Immature natural killer cell (primary cell): ENCODE measurements around the gene TAL1. TPM values are rescaled to one million over a fixed set of nuclear protein-coding genes. Genes with fewer than 3 reads are reported as not detected.

Experiments used
- DNase-seq, 3 donors: peaks; one replicate each; pipeline ENCODE4 v3.0.0; 2022; ENCODE audit warnings: mixed read lengths in 1 of 3
- H3K27ac Mint-ChIP-seq, 6 donors: one replicate each; pipeline ENCODE4 v1.8.0; 2020; ENCODE audit warnings: mixed read lengths in 6 of 6, mild to moderate bottlenecking in 5 of 6, inconsistent platforms in 4 of 6, moderate library complexity in 3 of 6
- H3K27me3 Mint-ChIP-seq, 3 donors: one replicate each; pipeline ENCODE4 v1.8.0; 2020 to 2021; ENCODE audit warnings: low read depth in 3 of 3, mild to moderate bottlenecking in 3 of 3, mixed read lengths in 3 of 3, moderate library complexity in 3 of 3, inconsistent platforms in 1 of 3
- H3K36me3 Mint-ChIP-seq, 3 donors: one replicate each; pipeline ENCODE4 v1.8.0; 2020; ENCODE audit warnings: mixed read lengths in 3 of 3, inconsistent platforms in 2 of 3, mild to moderate bottlenecking in 2 of 3
- H3K4me1 Mint-ChIP-seq, 2 donors: one replicate each; pipeline ENCODE4 v1.8.0; 2020; ENCODE audit warnings: inconsistent platforms in 2 of 2, mild to moderate bottlenecking in 2 of 2, mixed read lengths in 2 of 2, moderate library complexity in 1 of 2
- H3K4me3 Mint-ChIP-seq, 5 donors: one replicate each; pipeline ENCODE4 v1.8.0; 2020; ENCODE audit warnings: mild to moderate bottlenecking in 5 of 5, mixed read lengths in 5 of 5, inconsistent platforms in 3 of 5, moderate library complexity in 3 of 5
- H3K9me3 Mint-ChIP-seq, 6 donors: one replicate each; pipeline ENCODE4 v1.8.0; 2020; ENCODE audit warnings: mild to moderate bottlenecking in 6 of 6, mixed read lengths in 6 of 6, inconsistent platforms in 4 of 6, moderate library complexity in 3 of 6
- polyA plus RNA-seq, 3 donors: library from polyadenylated mRNA; unstranded; fragments of 300-500 nt; fragmentation: Illumina TruSeq; gene quantifications; one replicate each; pipeline ENCODE4 v1.2.3, GENCODE V29; 2021

TAL1 gene
- polyA plus RNA-seq, 3 donors from 2014 or later = 1.7 TPM; not detected in 2

DNA sequence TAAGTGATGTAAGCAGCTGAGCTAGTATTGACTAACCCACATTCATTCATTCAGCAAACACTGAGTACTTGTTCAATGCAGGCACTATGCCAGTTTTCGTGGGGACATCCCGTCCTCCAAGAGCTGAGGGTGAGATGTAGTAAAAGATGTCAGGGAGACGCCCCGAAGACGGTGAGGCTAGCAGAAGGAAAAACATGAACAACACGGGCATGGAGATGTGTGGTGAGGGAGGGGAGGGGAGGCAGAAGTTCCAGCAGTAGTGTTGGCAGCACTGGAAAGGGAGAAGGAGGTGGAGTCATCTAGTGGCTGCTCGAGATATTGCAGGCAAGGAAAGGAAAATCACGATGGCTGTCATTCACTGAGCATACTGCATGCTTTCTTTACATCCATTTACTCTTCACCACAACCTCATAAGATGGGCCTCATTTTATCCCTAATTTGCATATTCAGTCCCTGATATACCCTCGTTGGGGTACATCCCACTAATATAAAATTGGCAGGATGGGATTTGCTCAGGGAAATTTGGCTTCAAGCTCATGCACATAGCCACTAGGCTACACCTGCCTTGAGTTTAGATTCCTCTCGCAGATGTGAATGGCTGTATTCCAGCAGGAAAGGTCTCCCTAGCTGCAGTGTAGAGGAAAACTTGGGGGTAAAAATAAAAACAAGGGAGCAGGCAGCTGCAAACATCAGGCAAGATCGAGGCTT is 56.6 kb downstream of the TAL1 start:
- peaks cover 11 to 12% of the 10 kb centered on the region in 2 donors for H3K4me1 Mint-ChIP-seq
- no peaks in the 10 kb centered on the region for H3K36me3 Mint-ChIP-seq
- peak in 1 of 3 donors; percentile 20 for DNase-seq
- H3K27me3 Mint-ChIP-seq = peaks cover 9 to 13% (median 11%) of the 10 kb centered on the region in 3 donors
- no peak overlapping the region for H3K27ac Mint-ChIP-seq
- H3K4me3 Mint-ChIP-seq = no peak overlapping the region
- no peaks in the 10 kb centered on the region for H3K9me3 Mint-ChIP-seq

DNA sequence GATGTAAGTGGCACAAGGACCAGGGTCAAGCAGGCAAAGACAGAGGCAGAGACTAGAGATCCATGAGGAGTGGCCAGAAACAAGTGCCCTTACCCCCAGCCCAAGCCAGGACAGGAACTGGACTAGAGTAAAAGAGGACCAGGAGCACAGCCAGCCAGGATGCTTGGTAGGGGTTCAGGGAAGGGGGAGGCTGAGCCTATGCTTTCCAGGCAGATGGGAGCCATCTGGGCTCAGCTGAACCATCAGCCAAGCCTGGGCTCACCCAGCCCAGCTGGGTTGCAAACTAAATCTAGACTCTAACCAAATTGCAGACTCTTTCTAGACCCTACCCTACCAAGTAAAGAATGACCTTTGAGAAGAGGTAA is 57.4 kb downstream of the TAL1 start:
- H3K36me3 Mint-ChIP-seq = no peaks in the 10 kb centered on the region
- H3K9me3 Mint-ChIP-seq = no peaks in the 10 kb centered on the region
- no peak for DNase-seq
- H3K27me3 Mint-ChIP-seq = peaks cover 8 to 11% (median 9%) of the 10 kb centered on the region in 3 donors
- H3K4me1 Mint-ChIP-seq = peaks cover 9 to 11% of the 10 kb centered on the region in 2 donors
- no peak overlapping the region for H3K27ac Mint-ChIP-seq
- H3K4me3 Mint-ChIP-seq = no peak overlapping the region

DNA sequence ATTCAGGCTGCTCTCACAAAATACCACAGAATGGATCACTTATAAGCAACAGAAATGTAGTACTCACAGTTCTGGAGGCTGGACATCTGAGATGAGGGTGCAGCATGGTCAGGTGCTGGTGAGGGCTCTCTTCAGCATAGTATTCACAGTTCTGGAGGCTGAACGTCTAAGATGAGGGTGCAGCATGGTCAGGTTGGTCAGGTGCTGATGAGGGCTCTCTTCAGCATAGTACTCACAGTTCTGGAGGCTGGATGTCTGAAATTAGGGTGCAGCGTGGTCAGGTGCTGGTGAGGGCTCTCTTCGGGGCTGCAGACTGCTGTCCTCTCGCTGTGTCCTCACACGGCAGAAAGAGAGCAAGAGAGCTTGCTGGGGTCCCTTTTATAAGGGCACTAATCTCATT is 59.2 kb downstream of the TAL1 start:
- H3K27me3 Mint-ChIP-seq = peaks cover 1 to 6% (median 3%) of the 10 kb centered on the region in 3 donors
- no peaks in the 10 kb centered on the region for H3K36me3 Mint-ChIP-seq
- peaks cover 0 to 4% of the 10 kb centered on the region in 2 donors for H3K4me1 Mint-ChIP-seq
- H3K4me3 Mint-ChIP-seq = no peak overlapping the region
- H3K9me3 Mint-ChIP-seq = no peaks in the 10 kb centered on the region
- H3K27ac Mint-ChIP-seq = no peak overlapping the region
- DNase-seq = no peak

Other genes starting within 250 kb of the TAL1 start
- not detected for gene CYP4X1, start 208.6 kb downstream of the TAL1 start, polyA plus RNA-seq
- gene CYP4Z1, start 165.0 kb downstream of the TAL1 start, polyA plus RNA-seq = not detected
- not detected for gene CYP4A22, start 94.8 kb downstream of the TAL1 start, polyA plus RNA-seq
- gene PDZK1IP1, start 42.2 kb downstream of the TAL1 start, polyA plus RNA-seq = 1 to 10 TPM in 1 of 3 donors, under 1 TPM in 1, not detected in 1; 0.58 to 7.5 TPM
- gene STIL, start 81.9 kb upstream of the TAL1 start, polyA plus RNA-seq = 1 to 10 TPM in 2 of 3 donors, under 1 TPM in 1; 0.54 to 1.8 (median 1.1) TPM
- gene CMPK1, start 101.6 kb upstream of the TAL1 start, polyA plus RNA-seq = 100 to 1,000 TPM; 122 to 171 (median 140) TPM
- not detected for gene FOXE3, start 184.1 kb upstream of the TAL1 start, polyA plus RNA-seq
- gene FOXD2, start 205.8 kb upstream of the TAL1 start, polyA plus RNA-seq = under 1 TPM; 0.03 to 0.40 (median 0.26) TPM